ENCODE results near the gene MYO5B.

MYO5B gene

DNA sequence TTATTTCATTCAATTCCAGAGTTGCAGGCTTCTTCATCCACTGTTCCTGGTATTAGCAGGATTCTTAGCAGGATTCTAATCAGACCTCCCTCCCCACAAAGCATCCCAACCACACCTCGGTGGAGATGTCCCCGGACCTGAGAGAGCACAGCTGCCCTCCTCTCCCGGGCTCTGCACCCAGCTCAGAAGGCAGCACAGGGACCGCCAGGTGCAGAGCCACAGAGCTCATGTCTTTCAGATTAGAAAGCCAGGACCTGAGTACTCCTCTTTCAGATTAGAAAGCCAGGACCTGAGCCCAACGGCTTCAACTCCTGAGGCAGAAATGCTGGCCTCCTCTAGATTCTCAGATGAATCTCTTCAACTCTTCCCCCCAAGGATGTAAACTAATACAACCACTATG, 152.3 kb downstream of the MYO5B start:
- no peaks in the 10 kb centered on the region for H3K4me1 Mint-ChIP-seq (ENCODE audit: low read depth)
- intact Hi-C loops (cut with micrococcal nuclease), result no loop called here
- H3K36me3 Mint-ChIP-seq (ENCODE audit: low read depth), result no peaks in the 10 kb centered on the region
- H3K27me3 Mint-ChIP-seq, result peaks cover 2% of the 10 kb centered on the region
- H3K4me3 Mint-ChIP-seq, result no peak overlapping the region
- H3K9me3 Mint-ChIP-seq, result no peaks in the 10 kb centered on the region
- no peak overlapping the region for H3K27ac Mint-ChIP-seq

DNA sequence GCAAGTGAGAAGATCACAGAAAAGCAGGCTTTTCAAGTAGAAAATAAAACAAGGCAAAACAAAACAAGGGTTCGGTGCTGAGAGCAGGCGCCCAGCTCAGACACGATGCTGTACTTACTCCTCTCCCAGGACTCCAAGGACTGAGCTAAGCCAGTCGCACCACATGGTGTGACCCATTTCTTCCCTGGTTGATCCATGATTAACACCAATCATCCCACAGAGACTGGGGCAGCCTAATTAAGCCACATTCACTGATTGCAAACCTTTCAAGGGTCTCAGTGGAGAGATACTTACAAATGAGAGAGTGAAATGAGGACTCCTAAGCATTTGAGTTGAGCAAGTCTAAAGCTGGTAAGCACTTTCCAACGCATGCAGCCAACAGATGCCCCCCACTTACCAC, 155.2 kb downstream of the MYO5B start:
- intact Hi-C loops (cut with micrococcal nuclease), result no loop called here
- no peak overlapping the region for H3K4me3 Mint-ChIP-seq
- no peaks in the 10 kb centered on the region for H3K36me3 Mint-ChIP-seq (ENCODE audit: low read depth)
- H3K4me1 Mint-ChIP-seq (ENCODE audit: low read depth), result no peaks in the 10 kb centered on the region
- no peak overlapping the region for H3K27ac Mint-ChIP-seq
- no peaks in the 10 kb centered on the region for H3K9me3 Mint-ChIP-seq
- peaks cover 2% of the 10 kb centered on the region for H3K27me3 Mint-ChIP-seq

DNA sequence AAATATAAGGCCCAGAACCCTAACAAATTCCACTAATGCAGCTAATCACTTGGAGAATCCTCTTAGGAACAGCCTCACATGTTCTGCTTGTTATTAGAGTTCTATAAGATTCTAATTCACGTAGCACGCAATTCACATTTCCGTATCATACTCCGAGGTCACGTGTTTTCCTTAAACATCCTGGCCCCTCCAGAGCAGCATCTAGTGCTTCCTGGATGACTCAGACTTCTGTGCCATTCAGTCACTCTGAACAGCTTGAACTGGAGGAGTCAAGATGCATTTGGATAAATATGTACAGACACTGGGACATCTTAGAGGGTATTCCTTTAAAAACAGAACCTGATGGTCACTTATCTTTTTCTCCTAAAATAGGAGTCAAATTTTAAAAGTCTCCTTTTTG, 156.5 kb downstream of the MYO5B start:
- H3K27me3 Mint-ChIP-seq, result peaks cover 2% of the 10 kb centered on the region
- no peak overlapping the region for H3K27ac Mint-ChIP-seq
- intact Hi-C loops (cut with micrococcal nuclease), result no loop called here
- no peak overlapping the region for H3K4me3 Mint-ChIP-seq
- no peaks in the 10 kb centered on the region for H3K36me3 Mint-ChIP-seq (ENCODE audit: low read depth)
- H3K9me3 Mint-ChIP-seq, result no peaks in the 10 kb centered on the region
- H3K4me1 Mint-ChIP-seq (ENCODE audit: low read depth), result no peaks in the 10 kb centered on the region

DNA sequence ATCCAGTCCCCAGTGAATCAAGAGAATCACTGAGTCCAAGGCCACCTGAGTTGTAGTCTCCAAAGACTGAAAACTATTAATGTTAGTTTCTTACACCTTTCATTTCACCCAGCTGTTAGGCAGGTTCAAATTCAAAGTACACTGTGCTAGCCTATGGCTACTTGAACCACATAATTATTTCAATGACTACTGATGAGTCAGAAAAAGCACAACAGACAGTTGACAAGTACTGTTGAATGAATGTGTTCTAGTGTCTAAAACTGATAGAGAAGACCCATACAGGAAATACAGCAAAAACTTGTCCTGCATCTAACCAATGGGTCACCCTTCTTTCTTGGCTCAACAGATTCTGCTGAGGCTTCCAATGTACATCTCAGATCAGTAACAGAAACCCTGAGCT, 160.9 kb downstream of the MYO5B start:
- intact Hi-C loops (cut with micrococcal nuclease), result no loop called here
- H3K27ac Mint-ChIP-seq, result no peak overlapping the region
- H3K4me1 Mint-ChIP-seq (ENCODE audit: low read depth), result no peaks in the 10 kb centered on the region
- H3K36me3 Mint-ChIP-seq (ENCODE audit: low read depth), result no peaks in the 10 kb centered on the region
- H3K4me3 Mint-ChIP-seq, result no peak overlapping the region
- no peaks in the 10 kb centered on the region for H3K9me3 Mint-ChIP-seq
- peaks cover 1% of the 10 kb centered on the region for H3K27me3 Mint-ChIP-seq

GRCh38 chr18:50033004-50033403, 161.9 kb downstream of the MYO5B start:
- intact Hi-C loops (cut with micrococcal nuclease), result no loop called here
- Mint-ChIP-seq H3K27ac (no peak overlapping the region), H3K4me1 (ENCODE audit: low read depth) (no peaks in the 10 kb centered on the region), H3K9me3 (no peaks in the 10 kb centered on the region), H3K27me3 (peaks cover 2% of the 10 kb centered on the region), H3K36me3 (ENCODE audit: low read depth) (no peaks in the 10 kb centered on the region), H3K4me3 (no peak overlapping the region)

DNA sequence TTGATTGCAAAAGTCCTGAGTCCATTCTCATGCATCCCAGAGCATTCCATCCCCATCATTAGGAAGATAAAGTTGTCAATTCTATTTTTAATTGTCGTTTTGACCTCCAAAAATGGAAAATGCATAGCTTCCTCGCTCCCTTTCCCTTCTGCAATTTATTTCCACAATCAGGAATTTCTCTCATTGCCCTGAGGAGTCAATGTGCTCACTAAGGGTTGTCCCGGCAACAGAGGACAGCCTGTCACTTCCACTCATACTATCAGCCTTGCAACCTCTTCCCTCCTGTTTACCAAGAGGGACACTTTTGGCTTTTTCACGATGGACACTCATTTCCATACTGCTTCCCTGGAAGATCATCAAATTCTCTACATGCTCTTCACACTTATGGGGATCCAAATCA, 164.8 kb downstream of the MYO5B start:
- peaks cover 2% of the 10 kb centered on the region for H3K27me3 Mint-ChIP-seq
- no peaks in the 10 kb centered on the region for H3K36me3 Mint-ChIP-seq (ENCODE audit: low read depth)
- intact Hi-C loops (cut with micrococcal nuclease), result no loop called here
- no peaks in the 10 kb centered on the region for H3K4me1 Mint-ChIP-seq (ENCODE audit: low read depth)
- H3K9me3 Mint-ChIP-seq, result no peaks in the 10 kb centered on the region
- no peak overlapping the region for H3K27ac Mint-ChIP-seq
- no peak overlapping the region for H3K4me3 Mint-ChIP-seq

- Mint-ChIP-seq H3K4me3 (no peak overlapping the region), H3K27me3 (peaks cover 2% of the 10 kb centered on the region), H3K4me1 (ENCODE audit: low read depth) (no peaks in the 10 kb centered on the region), H3K9me3 (no peaks in the 10 kb centered on the region), H3K36me3 (ENCODE audit: low read depth) (no peaks in the 10 kb centered on the region), H3K27ac (no peak overlapping the region)
- intact Hi-C loops (cut with micrococcal nuclease), result no loop called here
Measured at GRCh38 chr18:50027996-50028395, 167.0 kb downstream of the MYO5B start.

DNA sequence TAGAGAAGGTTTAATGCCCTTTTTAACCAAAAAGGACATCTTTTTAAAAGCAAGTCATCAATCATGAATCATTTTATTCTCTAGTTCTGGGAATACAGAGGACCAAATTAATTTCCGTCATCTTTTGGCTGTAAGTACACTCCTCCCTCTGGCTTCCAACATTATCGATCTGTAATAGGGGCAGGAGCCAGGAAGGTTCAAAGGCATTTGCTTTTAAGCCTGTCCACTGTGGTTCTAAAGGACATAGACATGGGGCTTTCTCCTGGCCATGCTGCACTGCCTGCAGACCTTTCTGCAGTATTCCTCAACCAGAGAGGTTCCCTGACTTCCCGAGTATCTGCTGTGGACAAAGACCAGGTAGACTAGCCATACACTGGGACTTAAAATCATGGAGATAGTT, 170.5 kb downstream of the MYO5B start:
- H3K36me3 Mint-ChIP-seq (ENCODE audit: low read depth), result no peaks in the 10 kb centered on the region
- no peaks in the 10 kb centered on the region for H3K4me1 Mint-ChIP-seq (ENCODE audit: low read depth)
- no peak overlapping the region for H3K27ac Mint-ChIP-seq
- intact Hi-C loops (cut with micrococcal nuclease), result no loop called here
- no peak overlapping the region for H3K4me3 Mint-ChIP-seq
- H3K9me3 Mint-ChIP-seq, result no peaks in the 10 kb centered on the region
- peaks cover 2% of the 10 kb centered on the region for H3K27me3 Mint-ChIP-seq

DNA sequence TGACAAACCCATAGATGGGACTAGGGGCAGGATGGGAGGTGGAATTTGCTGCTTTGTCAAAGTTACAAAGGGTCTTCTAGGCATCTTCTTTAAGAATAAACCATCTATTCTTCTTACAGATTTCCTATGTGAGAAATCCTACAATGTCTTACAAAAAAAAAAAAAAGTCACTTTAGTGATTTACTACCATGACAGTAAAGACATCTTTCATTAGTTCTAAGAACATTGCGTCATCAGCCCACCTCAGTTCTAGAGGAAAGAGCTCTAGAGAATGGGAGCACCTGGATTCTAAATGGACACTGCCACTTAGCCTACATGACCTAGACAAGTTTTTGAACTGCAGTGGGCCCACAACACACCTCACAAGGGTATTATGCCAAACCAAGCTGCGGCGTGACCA, 172.0 kb downstream of the MYO5B start:
- no peaks in the 10 kb centered on the region for H3K27me3 Mint-ChIP-seq
- H3K36me3 Mint-ChIP-seq (ENCODE audit: low read depth), result no peaks in the 10 kb centered on the region
- no peaks in the 10 kb centered on the region for H3K4me1 Mint-ChIP-seq (ENCODE audit: low read depth)
- intact Hi-C loops (cut with micrococcal nuclease), result no loop called here
- H3K27ac Mint-ChIP-seq, result no peak overlapping the region
- H3K4me3 Mint-ChIP-seq, result no peak overlapping the region
- no peaks in the 10 kb centered on the region for H3K9me3 Mint-ChIP-seq

DNA sequence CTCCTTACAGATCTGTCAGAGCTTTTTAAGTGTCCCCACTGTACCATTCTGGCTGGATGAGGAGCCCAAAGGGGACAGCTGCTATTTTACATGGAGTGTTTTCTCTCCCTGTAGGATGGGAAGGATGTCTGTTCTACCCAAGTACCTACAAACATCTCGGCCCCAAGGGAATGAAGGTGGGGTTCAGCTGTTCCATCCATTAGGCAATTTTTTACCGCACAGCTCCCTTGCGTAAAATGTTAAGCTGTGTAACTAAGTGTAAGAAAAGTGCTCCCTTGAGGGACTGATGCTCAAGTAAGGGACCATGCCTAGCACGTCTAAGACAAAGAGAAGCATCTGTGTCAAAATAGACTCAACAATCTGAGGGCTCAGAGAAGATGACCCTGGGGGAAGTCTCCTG, 180.3 kb downstream of the MYO5B start:
- intact Hi-C loops (cut with micrococcal nuclease), result no loop called here

DNA sequence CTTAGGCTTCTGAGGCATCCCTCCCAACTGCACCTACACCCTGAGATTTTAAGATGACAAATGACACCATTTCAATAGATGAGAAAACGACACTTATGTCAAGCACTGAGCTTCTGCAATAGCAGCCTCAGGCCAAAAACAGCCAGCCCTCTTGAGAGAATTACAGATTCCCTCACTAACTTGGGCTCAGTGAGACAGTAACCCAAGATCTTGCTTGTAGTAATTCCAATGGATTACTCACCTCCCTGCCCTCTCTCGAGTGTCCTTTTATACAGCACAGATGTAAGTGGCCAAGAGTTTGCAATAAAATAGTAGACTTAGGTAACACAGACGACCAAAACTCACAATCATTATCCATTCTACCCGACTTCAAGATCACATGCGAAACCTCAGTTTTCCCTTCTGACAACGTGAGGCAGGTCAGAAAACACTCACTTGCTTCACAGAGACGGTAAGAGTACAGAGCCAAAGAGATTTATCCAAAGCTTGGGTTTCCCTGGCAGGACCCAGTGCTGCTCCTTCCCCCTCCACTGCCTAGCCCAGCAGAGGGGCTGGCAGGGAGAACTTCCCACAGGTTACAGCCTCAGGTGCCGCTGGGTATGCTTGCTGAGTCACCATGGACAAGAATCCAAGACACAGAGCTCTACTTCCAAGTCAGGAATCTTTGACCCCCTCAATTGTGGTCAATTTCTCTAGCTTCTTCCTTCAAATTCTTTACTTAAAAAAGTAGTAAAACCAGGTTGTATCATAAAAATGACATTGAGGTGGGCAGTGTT, 181.4 kb downstream of the MYO5B start:
- H3K9me3 Mint-ChIP-seq, result no peaks in the 10 kb centered on the region
- no peaks in the 10 kb centered on the region for H3K36me3 Mint-ChIP-seq (ENCODE audit: low read depth)
- no peak overlapping the region for H3K4me3 Mint-ChIP-seq
- no peak overlapping the region for H3K27ac Mint-ChIP-seq
- H3K4me1 Mint-ChIP-seq (ENCODE audit: low read depth), result no peaks in the 10 kb centered on the region
- intact Hi-C loops (cut with micrococcal nuclease), result no loop called here
- peaks cover 2% of the 10 kb centered on the region for H3K27me3 Mint-ChIP-seq

More for the DNA sequence above, 180.3 kb downstream of the MYO5B start:
- Mint-ChIP-seq H3K36me3 (ENCODE audit: low read depth) (no peaks in the 10 kb centered on the region), H3K4me3 (no peak overlapping the region), H3K9me3 (no peaks in the 10 kb centered on the region), H3K27ac (no peak overlapping the region), H3K27me3 (peaks cover 2% of the 10 kb centered on the region), H3K4me1 (ENCODE audit: low read depth) (no peaks in the 10 kb centered on the region)

DNA sequence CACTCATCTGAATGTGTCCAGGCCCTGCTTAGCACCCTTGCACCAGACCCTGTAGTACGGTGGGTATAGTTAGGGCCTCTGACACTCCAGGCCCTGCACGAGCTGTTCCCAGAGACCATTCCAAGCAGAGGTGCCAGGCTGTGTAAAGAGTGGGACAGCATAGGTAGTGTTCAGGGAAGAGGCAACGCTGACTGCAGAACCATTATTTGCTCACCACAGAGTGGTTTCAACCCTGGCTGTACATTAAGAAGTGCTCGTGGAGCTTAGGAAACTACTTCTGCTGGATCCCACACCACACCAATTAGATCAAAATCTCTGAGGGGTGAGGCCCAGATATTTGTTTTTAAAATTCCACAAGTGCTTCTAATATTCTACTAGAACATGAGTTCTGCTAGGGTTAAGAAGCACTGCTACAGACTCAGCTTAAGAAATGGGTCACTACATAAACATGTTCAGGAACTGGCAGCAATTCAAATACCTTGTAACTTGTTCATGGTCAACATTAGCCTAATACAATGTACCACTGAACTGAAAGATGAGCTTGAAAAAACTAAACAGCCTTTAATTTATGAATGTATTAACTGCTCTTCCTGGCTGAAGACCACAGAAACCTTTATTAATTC, 183.0 kb downstream of the MYO5B start:
- H3K4me3 Mint-ChIP-seq, result no peak overlapping the region
- H3K9me3 Mint-ChIP-seq, result no peaks in the 10 kb centered on the region
- no peaks in the 10 kb centered on the region for H3K4me1 Mint-ChIP-seq (ENCODE audit: low read depth)
- intact Hi-C loops (cut with micrococcal nuclease), result no loop called here
- H3K36me3 Mint-ChIP-seq (ENCODE audit: low read depth), result no peaks in the 10 kb centered on the region
- H3K27ac Mint-ChIP-seq, result no peak overlapping the region
- H3K27me3 Mint-ChIP-seq, result peaks cover 2% of the 10 kb centered on the region

- no peaks in the 10 kb centered on the region for H3K4me1 Mint-ChIP-seq (ENCODE audit: low read depth)
- no peak overlapping the region for H3K27ac Mint-ChIP-seq
- H3K27me3 Mint-ChIP-seq, result no peaks in the 10 kb centered on the region
- intact Hi-C loops (cut with micrococcal nuclease), result loop anchor here (5.0 kb wide), 1 partner anchor 347 kb away; no protein-coding TSS in a partner anchor
- no peaks in the 10 kb centered on the region for H3K9me3 Mint-ChIP-seq
- no peak overlapping the region for H3K4me3 Mint-ChIP-seq
- H3K36me3 Mint-ChIP-seq (ENCODE audit: low read depth), result no peaks in the 10 kb centered on the region
Measured at GRCh38 chr18:50009773-50010335, 185.1 kb downstream of the MYO5B start.

DNA sequence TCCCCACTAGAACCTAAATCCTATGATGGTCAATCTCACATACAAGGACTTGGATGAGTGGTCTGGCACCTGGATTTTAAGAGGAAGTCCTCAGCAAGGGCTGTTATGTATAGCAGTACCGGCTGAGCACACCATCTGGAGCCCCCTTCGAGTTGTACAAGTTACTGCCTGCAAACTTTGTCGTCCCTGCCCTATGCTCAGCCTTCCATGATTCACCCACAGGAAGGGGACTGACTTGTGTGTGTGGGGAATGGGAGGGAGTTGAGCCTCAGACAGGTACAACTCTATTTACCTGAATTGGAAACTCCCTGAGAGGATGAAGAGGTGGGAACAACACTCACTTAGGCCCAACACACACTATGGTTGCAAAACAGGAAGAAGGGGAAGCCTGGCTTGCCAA, 186.6 kb downstream of the MYO5B start:
- H3K27ac Mint-ChIP-seq, result no peak overlapping the region
- no peaks in the 10 kb centered on the region for H3K36me3 Mint-ChIP-seq (ENCODE audit: low read depth)
- intact Hi-C loops (cut with micrococcal nuclease), result loop anchor here (5.0 kb wide), 1 partner anchor 349 kb away; no protein-coding TSS in a partner anchor
- H3K4me3 Mint-ChIP-seq, result no peak overlapping the region
- H3K9me3 Mint-ChIP-seq, result no peaks in the 10 kb centered on the region
- H3K4me1 Mint-ChIP-seq (ENCODE audit: low read depth), result no peaks in the 10 kb centered on the region
- H3K27me3 Mint-ChIP-seq, result no peaks in the 10 kb centered on the region

All from dendritic cell treated with granulocyte-macrophage colony-stimulating factor and Interleukin-4, amounts not matched to agents 40 ng/mL and 50 ng/mL, for 4 days (primary cell).